Measurements from ENCODE around the gene OSCP1. TPM values are rescaled to one million over a fixed set of nuclear protein-coding genes. Genes with fewer than 3 reads are reported as not detected.

OSCP1 gene
- total RNA-seq, 1 experiment from 2014 or later, result 3.8 TPM

DNA sequence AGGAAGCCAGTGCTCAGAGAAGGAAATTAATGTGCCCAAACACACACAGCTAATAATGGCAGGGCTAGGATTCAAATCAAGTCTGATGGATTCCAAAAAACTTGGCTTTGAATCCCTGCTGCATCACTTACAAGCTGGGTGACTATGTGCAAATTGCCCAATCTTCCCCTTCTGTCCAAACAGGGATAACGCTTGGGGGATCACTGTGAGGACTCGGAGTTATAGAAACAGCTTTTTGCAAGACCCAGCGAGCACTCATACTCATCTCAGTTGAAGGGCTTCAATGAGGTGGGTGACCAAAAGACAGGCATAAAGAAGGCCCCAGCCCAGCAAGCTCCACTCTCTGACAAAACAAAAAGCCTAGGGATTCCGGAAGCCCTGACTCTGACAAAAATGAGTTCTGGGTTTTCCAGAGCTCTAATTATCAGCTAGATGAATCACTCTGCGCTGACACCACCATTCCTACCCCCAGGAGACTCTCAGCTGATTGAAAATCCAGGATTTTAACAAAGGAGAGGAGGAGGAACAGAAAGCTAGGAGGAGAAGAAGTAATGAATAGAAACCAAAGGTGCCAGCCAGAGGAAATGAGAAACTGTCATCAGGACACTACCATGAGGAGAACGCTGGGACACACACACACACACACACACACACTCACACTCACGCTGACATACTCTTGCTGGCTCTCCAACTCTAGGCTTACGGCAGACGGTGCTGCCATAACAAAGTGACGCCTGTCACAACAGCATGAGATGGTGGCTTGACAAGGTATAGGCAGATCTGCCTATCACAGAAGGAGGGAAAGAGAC lies 62.9 kb downstream of the OSCP1 start:
- TF ChIP-seq CTCF (conservative IDR thresholded peaks at IDR 0.05; ENCODE audit: low read depth, low read length) (no peak), EZH2 (IDR thresholded peaks at IDR 0.05; ENCODE audit: low read length, unreplicated experiment) (no peak), EZH2phosphoT487 (IDR thresholded peaks at IDR 0.05; ENCODE audit: borderline replicate concordance, low read length) (no peak)
- Histone ChIP-seq H2AFZ (ENCODE audit: low read length) (no peak overlapping the region), H3K9me3 (ENCODE audit: low read length) (no peaks in the 10 kb centered on the region), H4K20me1 (ENCODE audit: low read length) (peaks cover 7% of the 10 kb centered on the region; the same call in 1 of the 2 replicates), H3K4me1 (ENCODE audit: insufficient read depth, low read length) (peaks cover 21% of the 10 kb centered on the region), H3K4me2 (ENCODE audit: low read length) (peak overlapping the region; percentile 100), H3F3A (ENCODE audit: low read length, unreplicated experiment) (peaks cover 6% of the 10 kb centered on the region), H3K9me2 (replicated peaks; ENCODE audit: low read length) (no peaks in the 10 kb centered on the region), H3K79me2 (ENCODE audit: low read length) (peaks cover 33% of the 10 kb centered on the region), H3K9ac (ENCODE audit: low read length) (peak overlapping the region; percentile 42), H3K27me3 (ENCODE audit: low read length) (no peaks in the 10 kb centered on the region), H3K4me3 (ENCODE audit: low read length) (peak overlapping the region; percentile 75; the same call in 1 of the 2 replicates), H3K36me3 (ENCODE audit: low read depth, low read length) (peaks cover 7% of the 10 kb centered on the region), H3K27ac (ENCODE audit: low read length) (peak overlapping the region; percentile 96)
- POLR2A ChIA-PET (ENCODE audit: unreplicated experiment), result interaction anchor here (0.6 to 1.2 kb wide), 6 partner anchors 18 to 80 kb away, joined by 3 to 15 read pairs (median 3); no protein-coding TSS in a partner anchor
- DNase-seq (no peak), ATAC-seq (no peak)
- CTCF ChIA-PET, result interaction anchor here (0.6 to 1.6 kb wide), 4 partner anchors 37 to 1021 kb away, joined by 3 to 15 read pairs (median 7); no protein-coding TSS in a partner anchor
- no TSS peak for BruUV-seq (replicated peaks)
- intact Hi-C loops (cut with micrococcal nuclease), result loop anchor here (5.0 kb wide), 1 partner anchor 45 kb away; no protein-coding TSS in a partner anchor

GRCh38 chr1:36386265-36387140 lies 63.7 kb downstream of the OSCP1 start:
- POLR2A ChIA-PET (ENCODE audit: unreplicated experiment), result interaction anchor here (0.6 to 1.2 kb wide), 9 partner anchors 17 to 1089 kb away, joined by 3 to 15 read pairs (median 3); partner anchors contain the start of gene MAP7D1
- peaks cover 6% of the 10 kb centered on the region for H3F3A ChIP-seq (ENCODE audit: low read length, unreplicated experiment)
- peak overlapping the region; percentile 69 for H2AFZ ChIP-seq (ENCODE audit: low read length)

More at GRCh38 chr1:36386265-36387140, 63.7 kb downstream of the OSCP1 start:
- Histone ChIP-seq H3K79me2 (ENCODE audit: low read length) (peaks cover 41% of the 10 kb centered on the region), H3K27ac (ENCODE audit: low read length) (peak overlapping the region; percentile 96), H3K27me3 (ENCODE audit: low read length) (no peaks in the 10 kb centered on the region), H3K9ac (ENCODE audit: low read length) (peak overlapping the region; percentile 88), H3K4me2 (ENCODE audit: low read length) (peak overlapping the region; percentile 100), H4K20me1 (ENCODE audit: low read length) (peaks cover 12% of the 10 kb centered on the region; the same call in 1 of the 2 replicates), H3K9me2 (replicated peaks; ENCODE audit: low read length) (no peaks in the 10 kb centered on the region), H3K4me3 (ENCODE audit: low read length) (peak overlapping the region; percentile 75), H3K36me3 (ENCODE audit: low read depth, low read length) (peaks cover 2% of the 10 kb centered on the region; the same call in 1 of the 2 replicates), H3K9me3 (ENCODE audit: low read length) (no peaks in the 10 kb centered on the region), H3K4me1 (ENCODE audit: insufficient read depth, low read length) (peaks cover 21% of the 10 kb centered on the region)
- intact Hi-C loops (cut with micrococcal nuclease), result loop anchor here (1.0 to 5.0 kb wide), 4 partner anchors 11 to 86 kb away; partner anchors contain the start of genes LSM10 and OSCP1
- TF ChIP-seq EZH2 (IDR thresholded peaks at IDR 0.05; ENCODE audit: low read length, unreplicated experiment), result no peak
- BruUV-seq (replicated peaks), result TSS peak; percentile 82
- CTCF ChIA-PET, result interaction anchor here (0.6 to 1.6 kb wide), 4 partner anchors 36 to 1021 kb away, joined by 3 to 15 read pairs (median 7); no protein-coding TSS in a partner anchor
- DNase-seq (peak; percentile 99), ATAC-seq (peak; percentile 76)

All from PC-3 (cell line).